ENCODE data around the gene CDKN2AIPNL. TPM values are rescaled to one million over a fixed set of nuclear protein-coding genes. Genes with fewer than 3 reads are reported as not detected.

Gene CDKN2AIPNL
- total and polyA plus RNA-seq, 2 donors (not counting 3 experiments of a cell fraction or from before 2014, with no cell fraction given), result 22.2 to 36.5 TPM

DNA sequence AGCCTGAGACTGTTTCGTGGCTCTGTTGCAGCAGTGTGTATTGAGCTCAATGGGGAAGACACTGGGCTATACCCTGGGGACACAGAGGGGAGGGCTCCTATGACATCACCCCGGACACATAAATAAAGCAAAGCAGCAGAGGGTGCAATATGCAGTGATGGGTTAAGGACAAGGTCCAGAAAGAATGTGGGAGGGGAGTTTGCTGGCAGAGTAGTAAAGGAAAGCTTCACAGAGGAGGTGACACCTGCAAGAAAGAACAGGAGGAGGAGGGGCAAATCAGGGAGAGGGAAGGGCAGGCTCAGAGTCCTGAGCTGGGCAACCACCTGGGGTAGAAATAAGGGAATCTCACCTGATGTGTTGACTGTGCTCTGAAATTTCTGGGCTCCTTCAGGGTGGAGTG, 35.3 kb upstream of the CDKN2AIPNL start:
- no peak overlapping the region for H3K4me3 ChIP-seq (replicated peaks in 1 of 3; ENCODE audit: insufficient read depth in 1 of 3, low read depth in 1 of 3, low read length in 3 of 3)
- no peaks in the 10 kb centered on the region for H3K79me2 ChIP-seq (ENCODE audit: control insufficient read depth, insufficient read depth, low read length)
- H3K4me2 ChIP-seq (ENCODE audit: insufficient read depth, low read length), result no peak overlapping the region
- no peaks in the 10 kb centered on the region for H3K4me1 ChIP-seq (ENCODE audit: control insufficient read depth, extremely low read depth, insufficient read depth, low read length)
- dilution Hi-C loops (cut with MboI; ENCODE audit: extremely low pct_ligation_motif_present, low sequenced_read_pairs), result no loop called here
- CTCF ChIA-PET, result interaction anchor here (1.2 kb wide), 1 partner anchor 140 kb away, joined by 5 read pairs; no protein-coding TSS in a partner anchor
- no peaks in the 10 kb centered on the region for H3K9me1 ChIP-seq (replicated peaks; ENCODE audit: control insufficient read depth, extremely low read depth, insufficient read depth, low read length)
- no peaks in the 10 kb centered on the region for H3K9me3 ChIP-seq (replicated peaks; ENCODE audit: control insufficient read depth, insufficient read depth, low read length)
- POLR2A ChIA-PET, result interaction anchor here (0.5 kb wide), 1 partner anchor 369 kb away, joined by 7 read pairs; no protein-coding TSS in a partner anchor
- TF ChIP-seq GATA2 (IDR thresholded peaks at IDR 0.05; ENCODE audit: insufficient read depth, insufficient read length, low read depth, low read length) (no peak), MAX (IDR thresholded peaks at IDR 0.05; ENCODE audit: insufficient read depth, insufficient read length) (no peak), MYC (IDR thresholded peaks at IDR 0.05; ENCODE audit: low read depth, low read length) (no peak), JUN (IDR thresholded peaks at IDR 0.05; ENCODE audit: borderline replicate concordance, insufficient read depth, insufficient read length, low read depth) (no peak), POLR2AphosphoS5 (IDR thresholded peaks at IDR 0.05; ENCODE audit: insufficient read depth, low read depth, low read length) (no peak), EZH2 (IDR thresholded peaks at IDR 0.05; ENCODE audit: borderline replicate concordance, low read depth, low read length, severe bottlenecking) (no peak), FOS (IDR thresholded peaks at IDR 0.05; ENCODE audit: borderline replicate concordance, insufficient read depth, low read length) (no peak), POLR2A (IDR thresholded peaks at IDR 0.05; ENCODE audit: low read depth, low read length) (no peak)
- TF ChIP-seq, protein P1, sequence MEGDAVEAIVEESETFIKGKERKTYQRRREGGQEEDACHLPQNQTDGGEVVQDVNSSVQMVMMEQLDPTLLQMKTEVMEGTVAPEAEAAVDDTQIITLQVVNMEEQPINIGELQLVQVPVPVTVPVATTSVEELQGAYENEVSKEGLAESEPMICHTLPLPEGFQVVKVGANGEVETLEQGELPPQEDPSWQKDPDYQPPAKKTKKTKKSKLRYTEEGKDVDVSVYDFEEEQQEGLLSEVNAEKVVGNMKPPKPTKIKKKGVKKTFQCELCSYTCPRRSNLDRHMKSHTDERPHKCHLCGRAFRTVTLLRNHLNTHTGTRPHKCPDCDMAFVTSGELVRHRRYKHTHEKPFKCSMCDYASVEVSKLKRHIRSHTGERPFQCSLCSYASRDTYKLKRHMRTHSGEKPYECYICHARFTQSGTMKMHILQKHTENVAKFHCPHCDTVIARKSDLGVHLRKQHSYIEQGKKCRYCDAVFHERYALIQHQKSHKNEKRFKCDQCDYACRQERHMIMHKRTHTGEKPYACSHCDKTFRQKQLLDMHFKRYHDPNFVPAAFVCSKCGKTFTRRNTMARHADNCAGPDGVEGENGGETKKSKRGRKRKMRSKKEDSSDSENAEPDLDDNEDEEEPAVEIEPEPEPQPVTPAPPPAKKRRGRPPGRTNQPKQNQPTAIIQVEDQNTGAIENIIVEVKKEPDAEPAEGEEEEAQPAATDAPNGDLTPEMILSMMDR (IDR thresholded peaks at IDR 0.05; ENCODE audit: extremely low read depth in 1 of 2, insufficient read depth in 1 of 2, low read depth in 1 of 2, low read length in 2 of 2), result no peak
- no peak overlapping the region for H3K9ac ChIP-seq (replicated peaks; ENCODE audit: extremely low read depth, insufficient read depth, low read length)
- no peaks in the 10 kb centered on the region for H4K20me1 ChIP-seq (replicated peaks; ENCODE audit: control insufficient read depth, extremely low read depth, insufficient read depth, low read length)
- intact Hi-C loops (cut with micrococcal nuclease), result no loop called here
- no TSS peak for BruUV-seq (replicated peaks)
- H2AFZ ChIP-seq (ENCODE audit: low read depth, low read length), result no peak overlapping the region
- no peaks in the 10 kb centered on the region for H3K27me3 ChIP-seq (ENCODE audit: control insufficient read depth in 2 of 2, insufficient read depth in 2 of 2, low read length in 2 of 2)
- FAIRE-seq, result no peak
- H3K27ac ChIP-seq (ENCODE audit: insufficient read depth, low read depth, low read length), result no peak overlapping the region
- no peaks in the 10 kb centered on the region for H3K36me3 ChIP-seq (ENCODE audit: control insufficient read depth in 2 of 2, extremely low read depth in 1 of 2, insufficient read depth in 2 of 2, low read length in 2 of 2)
- DNase-seq (ENCODE audit: low read depth, low spot score), result no peak

Data from endothelial cell of umbilical vein (primary cell).